ENCODE results near the gene TCF7.

The TCF7 gene

DNA sequence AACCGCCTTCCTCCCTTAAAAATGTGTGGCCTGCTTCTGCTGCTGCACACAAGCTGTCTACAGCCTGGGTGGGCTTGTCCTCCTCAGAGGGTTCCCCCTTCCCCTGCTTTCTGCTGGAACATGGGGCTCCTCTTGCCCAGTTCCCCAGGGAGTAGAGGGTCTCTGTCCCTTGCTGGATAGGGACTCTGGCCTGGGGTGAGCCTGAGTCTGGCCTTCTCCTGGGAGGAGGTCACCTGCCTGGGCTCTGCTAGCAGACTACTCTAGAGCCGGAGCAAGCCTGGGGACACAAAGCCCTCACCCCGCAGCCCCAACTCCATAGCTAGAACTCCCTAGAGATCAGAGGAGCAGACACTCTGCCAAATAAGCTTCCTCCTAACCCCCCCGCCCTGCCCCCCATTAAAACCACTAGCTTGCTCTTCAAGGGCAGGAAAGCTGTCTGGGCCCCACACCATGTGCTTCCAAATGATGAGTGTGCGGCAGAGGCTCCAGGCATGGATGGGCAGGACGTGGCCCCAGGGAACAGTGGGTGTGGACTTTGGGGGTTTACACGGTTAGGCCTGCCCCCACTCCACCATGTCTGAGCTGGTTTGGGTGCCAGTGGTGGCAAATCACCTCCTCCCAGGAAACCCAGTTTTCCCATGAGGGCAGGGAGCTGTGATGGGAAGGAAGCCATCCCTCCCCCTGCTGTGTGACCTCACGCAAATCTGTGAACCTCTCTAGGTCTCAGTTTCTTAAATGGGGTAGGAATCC lies 10.0 kb downstream of the TCF7 start:
- no peak for DNase-seq (ENCODE audit: low spot score)
- in situ Hi-C loops (cut with MboI; ENCODE audit: low sequenced_read_pairs, unreplicated experiment) = no loop called here
- TF ChIP-seq, protein P1, sequence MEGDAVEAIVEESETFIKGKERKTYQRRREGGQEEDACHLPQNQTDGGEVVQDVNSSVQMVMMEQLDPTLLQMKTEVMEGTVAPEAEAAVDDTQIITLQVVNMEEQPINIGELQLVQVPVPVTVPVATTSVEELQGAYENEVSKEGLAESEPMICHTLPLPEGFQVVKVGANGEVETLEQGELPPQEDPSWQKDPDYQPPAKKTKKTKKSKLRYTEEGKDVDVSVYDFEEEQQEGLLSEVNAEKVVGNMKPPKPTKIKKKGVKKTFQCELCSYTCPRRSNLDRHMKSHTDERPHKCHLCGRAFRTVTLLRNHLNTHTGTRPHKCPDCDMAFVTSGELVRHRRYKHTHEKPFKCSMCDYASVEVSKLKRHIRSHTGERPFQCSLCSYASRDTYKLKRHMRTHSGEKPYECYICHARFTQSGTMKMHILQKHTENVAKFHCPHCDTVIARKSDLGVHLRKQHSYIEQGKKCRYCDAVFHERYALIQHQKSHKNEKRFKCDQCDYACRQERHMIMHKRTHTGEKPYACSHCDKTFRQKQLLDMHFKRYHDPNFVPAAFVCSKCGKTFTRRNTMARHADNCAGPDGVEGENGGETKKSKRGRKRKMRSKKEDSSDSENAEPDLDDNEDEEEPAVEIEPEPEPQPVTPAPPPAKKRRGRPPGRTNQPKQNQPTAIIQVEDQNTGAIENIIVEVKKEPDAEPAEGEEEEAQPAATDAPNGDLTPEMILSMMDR (IDR thresholded peaks at IDR 0.05; ENCODE audit: borderline replicate concordance, control extremely low read depth, extremely low read depth, insufficient read depth, missing control alignments) = no peak

DNA sequence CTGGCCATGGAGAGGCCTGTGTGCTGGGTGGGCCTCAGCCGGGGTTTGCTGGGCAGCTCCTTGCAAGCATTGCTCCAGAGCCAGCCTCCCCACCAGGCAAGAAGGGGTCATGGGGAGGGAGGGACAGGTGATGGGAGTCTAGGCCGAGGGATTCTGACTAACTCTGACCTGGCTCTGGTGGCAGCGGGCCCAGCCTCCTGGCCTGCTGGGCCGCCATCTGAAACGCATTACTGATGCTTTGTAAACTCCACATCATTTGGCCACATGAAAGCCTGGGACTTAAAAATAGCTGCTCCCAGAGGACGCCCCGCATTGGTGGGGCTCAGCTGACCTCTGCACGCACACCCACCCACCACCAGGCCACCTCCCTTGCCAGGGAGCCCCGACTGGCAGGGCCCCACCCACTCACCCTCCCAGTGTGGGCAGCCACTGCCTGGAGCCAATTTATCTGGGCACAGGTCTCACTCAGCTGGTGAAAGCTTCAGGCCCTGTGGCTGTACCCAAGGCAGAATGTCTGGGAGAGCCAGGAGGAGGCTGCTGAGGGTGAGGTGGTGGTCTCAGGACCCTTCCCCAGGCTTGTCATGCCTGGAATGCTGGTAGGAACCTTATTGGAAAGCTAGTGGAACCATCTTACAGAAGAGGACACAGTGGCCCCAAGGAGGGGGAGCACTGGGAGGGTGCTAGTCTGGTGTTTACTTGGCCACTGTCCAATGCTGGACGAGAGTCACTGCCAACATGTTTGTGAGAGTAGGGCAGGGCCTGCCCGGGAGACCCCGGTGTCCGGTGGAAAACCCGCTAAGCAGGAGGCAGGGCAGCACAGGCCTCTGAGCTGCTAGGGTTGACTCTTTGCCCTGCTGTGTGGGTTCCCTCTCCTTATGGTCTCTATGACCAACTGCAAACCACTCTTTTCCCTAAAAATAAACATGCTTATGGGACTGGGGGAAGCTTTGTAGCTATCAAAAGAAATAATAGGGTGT lies 10.8 kb downstream of the TCF7 start:
- no peak for DNase-seq (ENCODE audit: low spot score)
- in situ Hi-C loops (cut with MboI; ENCODE audit: low sequenced_read_pairs, unreplicated experiment) = no loop called here
- TF ChIP-seq, protein P1 (IDR thresholded peaks at IDR 0.05; ENCODE audit: borderline replicate concordance, control extremely low read depth, extremely low read depth, insufficient read depth, missing control alignments) = no peak

DNA sequence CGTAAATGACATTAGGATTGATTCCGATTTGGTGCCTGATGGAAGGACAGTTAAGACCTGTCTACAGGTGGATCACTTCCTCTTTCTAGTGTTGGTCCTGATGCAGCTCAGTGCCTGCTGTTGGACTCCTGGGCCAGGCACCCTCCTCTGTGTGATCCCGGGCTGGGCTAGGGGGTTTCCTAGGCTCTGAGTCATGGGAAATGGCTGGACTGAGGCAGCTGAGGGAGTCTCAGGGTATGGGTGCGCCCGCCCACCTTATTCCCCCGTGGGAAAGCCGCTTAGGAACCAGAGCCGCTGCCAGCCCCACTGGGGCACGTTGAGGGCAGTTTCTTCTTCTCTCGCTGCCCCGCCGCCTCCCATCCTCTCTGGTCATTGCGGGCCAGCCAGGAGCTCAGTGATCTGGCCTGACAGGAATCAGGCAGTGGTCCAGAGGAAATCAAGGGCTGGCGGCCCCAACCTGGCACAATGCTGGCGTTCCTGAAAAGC lies 12.9 kb downstream of the TCF7 start:
- in situ Hi-C loops (cut with MboI; ENCODE audit: low sequenced_read_pairs, unreplicated experiment) = no loop called here
- TF ChIP-seq, protein P1 (IDR thresholded peaks at IDR 0.05; ENCODE audit: borderline replicate concordance, control extremely low read depth, extremely low read depth, insufficient read depth, missing control alignments) = no peak
- peak; percentile 63 for DNase-seq (ENCODE audit: low spot score)

DNA sequence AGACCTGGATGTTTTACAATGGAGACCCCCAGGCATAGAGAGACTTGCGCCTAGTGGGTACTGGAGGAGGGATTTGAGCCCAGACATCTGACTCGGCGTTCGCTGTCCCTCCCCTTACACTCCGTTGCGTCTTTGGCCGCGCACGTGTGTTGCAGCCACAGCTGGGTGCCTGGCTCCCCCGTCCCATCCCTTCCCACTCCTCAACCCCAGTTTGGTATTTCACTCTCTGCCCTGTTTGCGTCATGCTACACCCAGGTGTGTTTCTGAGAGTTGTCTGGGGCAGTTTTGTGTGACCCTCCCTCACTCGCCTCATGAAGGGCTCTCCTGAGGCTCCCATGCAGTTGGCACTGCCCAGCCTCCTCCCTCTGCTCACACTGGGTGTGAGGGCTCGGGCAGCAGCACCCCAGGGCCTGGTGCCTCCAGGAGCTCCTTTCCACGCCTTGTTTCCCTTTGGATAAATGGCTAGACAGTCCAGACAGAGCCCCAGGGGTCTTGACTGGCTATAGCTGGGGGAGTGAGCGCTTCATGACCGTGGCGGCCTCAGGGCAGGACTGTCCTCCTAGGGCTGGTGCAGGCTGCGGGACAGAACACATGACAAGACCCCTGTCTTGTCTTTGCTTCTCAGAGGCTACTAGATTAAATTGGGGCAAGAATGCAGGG lies 13.6 kb downstream of the TCF7 start:
- DNase-seq (ENCODE audit: low spot score) = no peak
- TF ChIP-seq, protein P1 (IDR thresholded peaks at IDR 0.05; ENCODE audit: borderline replicate concordance, control extremely low read depth, extremely low read depth, insufficient read depth, missing control alignments) = no peak
- in situ Hi-C loops (cut with MboI; ENCODE audit: low sequenced_read_pairs, unreplicated experiment) = no loop called here

DNA sequence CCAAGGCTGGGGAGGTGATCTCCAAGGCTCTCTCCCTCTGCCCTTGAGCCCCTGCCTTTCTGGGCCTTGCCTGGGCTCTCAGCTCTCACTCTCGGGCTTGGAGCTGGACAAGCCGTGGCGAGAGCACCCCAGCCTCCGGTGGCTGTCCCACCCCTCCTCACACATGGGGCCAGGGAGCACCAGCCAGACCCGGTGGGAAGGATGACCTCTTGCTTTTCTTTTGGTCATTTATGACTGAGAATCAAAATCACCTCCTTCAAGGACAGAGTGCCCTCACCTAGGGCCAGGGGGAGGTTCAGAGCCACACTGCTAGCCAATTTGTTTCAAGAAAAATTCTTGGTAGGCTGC lies 14.1 kb downstream of the TCF7 start:
- TF ChIP-seq, protein P1 (IDR thresholded peaks at IDR 0.05; ENCODE audit: borderline replicate concordance, control extremely low read depth, extremely low read depth, insufficient read depth, missing control alignments) = no peak
- no peak for DNase-seq (ENCODE audit: low spot score)
- in situ Hi-C loops (cut with MboI; ENCODE audit: low sequenced_read_pairs, unreplicated experiment) = no loop called here

Data from GM13976 (cell line).